Activated effector memory CD4-positive, alpha-beta T cell treated with Interleukin-2 at 50 U/mL for 16 hours (primary cell): ENCODE results near the gene HCCS.

Source experiments
- DNase-seq: peaks from one replicate; pipeline ENCODE4 v3.0.0-alpha.2; 2020

HCCS gene

GRCh38 chrX:11124112-11124511 is 13.0 kb downstream of the HCCS start:
- no peak for DNase-seq

DNA sequence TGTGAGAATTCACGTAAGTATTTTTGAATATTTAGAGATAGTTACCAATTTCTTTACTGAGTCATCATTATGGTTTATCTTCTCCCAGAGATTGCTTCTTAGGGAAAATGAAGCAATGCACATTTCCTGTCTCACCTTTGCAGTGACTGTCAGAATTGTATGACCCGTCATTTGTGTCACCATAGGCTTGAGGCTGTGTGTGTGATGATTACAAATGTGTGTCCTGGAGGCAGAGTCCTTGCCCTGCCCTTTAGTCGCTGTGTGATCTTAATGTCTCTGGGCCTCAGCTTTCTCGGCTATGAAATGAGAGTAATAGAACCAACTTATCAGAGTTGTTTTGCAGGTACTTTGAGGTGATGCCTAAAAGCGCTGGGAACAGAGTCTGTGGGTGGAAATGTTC is 13.9 kb downstream of the HCCS start:
- no peak for DNase-seq

DNA sequence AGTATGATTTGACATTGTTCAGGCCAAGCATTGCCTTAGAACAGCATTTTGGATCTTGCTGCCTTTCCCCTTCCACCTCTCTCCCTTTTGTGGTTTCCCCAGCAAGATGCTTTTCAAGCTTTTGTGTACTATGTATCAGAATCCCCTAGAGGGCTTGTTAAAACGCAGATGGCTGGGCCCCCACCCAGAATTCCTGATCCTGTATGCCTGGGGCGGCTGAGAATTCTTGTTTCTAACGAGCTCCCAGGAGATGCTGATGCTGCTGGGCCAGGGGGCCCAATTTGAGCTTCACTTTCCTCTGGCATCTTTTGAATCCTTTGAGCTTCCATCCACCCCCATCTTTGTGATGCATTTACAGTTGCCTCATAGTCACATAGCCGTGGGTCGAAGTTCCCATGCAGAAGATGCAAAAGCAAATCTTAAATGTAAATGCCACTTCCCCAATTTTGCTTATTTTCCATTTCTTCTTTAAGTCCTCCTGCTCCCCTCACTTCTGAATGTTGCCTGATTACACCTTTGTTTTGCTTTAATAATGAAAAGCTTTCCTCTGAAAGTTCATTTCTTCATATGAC is 18.5 kb downstream of the HCCS start:
- no peak for DNase-seq

GRCh38 chrX:11130136-11130535 is 19.0 kb downstream of the HCCS start:
- no peak for DNase-seq

DNA sequence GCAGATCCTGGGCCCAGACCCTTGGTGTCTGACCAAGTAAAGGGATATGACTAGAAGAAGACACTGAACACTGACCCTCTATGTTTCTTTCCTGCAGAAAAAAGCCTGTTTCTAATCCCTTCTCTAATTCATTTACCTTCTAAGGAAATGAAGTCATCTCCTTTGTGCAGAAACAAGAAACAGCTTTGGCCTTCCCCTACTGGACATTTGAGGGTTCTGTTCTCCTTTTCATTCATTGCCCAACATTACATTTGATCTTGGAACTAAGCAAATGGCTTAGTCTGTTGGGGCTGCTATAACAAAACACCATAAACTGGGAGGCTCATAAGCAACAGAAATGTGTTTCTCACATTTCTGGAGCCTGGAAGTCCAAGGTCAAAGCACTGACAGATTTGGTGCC is 20.0 kb downstream of the HCCS start:
- DNase-seq: no peak

DNA sequence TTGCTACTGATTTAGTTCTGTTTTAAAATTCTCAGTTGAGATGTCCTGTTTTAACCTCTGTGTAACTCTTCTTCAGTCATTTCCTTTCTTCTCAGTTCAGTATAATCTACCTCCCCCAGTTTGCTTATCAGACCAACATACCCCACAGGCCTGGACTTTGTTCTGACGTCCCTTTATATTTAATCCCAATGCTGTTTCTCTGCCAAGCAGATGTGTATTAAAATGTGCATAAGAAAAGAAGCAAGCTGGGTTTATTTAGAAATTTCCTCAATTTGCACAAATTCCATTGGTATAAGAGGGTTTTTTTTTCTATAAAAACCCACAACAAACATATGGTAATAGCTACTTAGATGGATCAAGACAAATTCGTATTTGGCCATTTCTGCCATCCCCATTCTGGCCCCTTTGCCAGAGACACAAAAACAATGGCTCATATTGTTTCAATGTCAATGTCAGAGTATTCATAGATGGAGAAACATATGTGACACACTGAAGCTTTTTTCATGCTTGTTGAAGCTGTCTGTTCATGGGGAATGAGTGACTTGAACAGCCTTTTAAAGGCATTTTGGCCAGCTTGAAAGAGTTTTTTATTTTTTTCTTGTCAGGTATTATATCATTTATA is 24.5 kb downstream of the HCCS start:
- DNase-seq: no peak

DNA sequence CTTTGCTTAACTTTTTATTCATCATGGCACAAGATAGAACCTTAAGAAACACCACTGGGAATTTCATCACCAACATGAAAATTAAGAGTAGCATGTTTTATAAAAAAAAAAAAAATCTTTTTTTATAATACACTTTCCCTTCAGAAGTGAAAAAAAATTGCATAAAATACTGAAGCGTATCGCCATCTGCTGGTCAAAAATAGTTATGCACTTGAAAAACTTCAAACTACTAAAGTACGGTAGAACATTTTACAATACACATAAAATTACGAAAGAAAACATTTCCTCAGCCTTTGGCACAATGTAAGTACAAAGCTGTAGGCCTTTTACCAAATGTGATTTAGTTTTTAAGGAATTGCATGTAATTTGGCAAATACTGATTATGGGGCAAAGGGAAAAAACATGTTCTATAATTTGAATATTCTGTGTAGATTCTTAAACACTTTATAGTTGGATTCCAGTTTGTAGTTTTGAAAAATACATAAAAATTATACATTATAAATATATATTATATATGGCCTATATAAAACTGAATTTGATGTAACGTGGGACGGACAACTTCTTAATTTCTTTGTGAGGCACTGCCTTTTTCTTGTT is 26.5 kb downstream of the HCCS start:
- no peak for DNase-seq

- no peak for DNase-seq
Observed at GRCh38 chrX:11138498-11139390, 27.6 kb downstream of the HCCS start.

DNA sequence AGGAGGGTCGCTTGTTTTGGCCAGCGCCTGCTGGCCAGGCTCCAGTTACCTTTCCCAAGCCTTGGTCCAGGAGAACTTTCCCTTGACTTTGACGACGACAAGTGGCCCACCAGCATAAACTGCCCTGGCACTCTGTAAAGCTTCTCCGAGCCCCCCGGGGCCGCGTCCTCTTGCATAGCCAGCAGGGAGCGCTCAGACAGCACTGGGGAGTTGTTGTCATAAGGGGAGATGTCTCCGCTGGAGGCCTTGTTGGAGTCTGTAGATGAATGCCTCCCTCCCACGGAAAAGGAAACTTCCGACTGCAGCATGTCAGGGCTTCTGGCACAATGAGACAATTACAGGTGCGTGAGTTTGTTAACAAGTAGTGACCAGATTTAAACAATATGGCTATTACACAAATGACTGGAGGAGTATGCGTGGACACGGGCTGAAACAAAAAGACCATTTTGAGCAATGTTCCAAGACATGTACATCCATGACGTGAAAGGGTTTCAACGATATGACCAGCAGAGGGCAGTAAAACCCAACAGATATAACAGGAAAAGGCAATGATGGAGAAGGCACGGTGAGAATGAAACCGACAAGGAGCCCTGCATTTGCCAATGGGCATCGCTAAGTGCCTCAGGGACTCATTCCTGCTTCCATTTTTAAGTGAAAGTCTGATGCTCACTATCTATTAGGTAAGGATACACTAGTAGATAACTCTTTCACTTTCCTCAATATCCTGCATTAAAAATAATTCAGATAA is 33.0 kb downstream of the HCCS start:
- DNase-seq: no peak

- no peak for DNase-seq
Observed at GRCh38 chrX:11146411-11146810, 35.3 kb downstream of the HCCS start.

DNA sequence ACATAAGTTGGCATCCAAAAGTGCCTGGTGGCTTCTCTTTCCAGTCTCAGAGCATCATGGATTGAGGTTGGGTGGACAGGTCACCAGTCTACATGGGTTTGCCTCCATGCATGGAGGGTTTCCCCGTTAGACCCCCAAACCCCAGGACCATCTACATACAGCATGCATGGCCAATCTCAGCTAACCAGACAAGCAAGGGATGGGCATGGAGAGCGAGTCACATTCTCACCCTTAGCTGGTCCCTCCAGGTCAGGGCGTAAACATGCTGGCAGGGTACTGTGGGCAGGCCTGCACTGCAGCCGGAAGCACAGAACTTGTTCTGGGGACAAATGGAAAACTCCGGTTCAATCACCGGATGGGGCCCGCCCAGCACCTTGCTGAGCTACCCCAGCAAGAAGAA is 37.3 kb downstream of the HCCS start:
- no peak for DNase-seq

- no peak for DNase-seq
Observed at GRCh38 chrX:11151799-11152559, 40.8 kb downstream of the HCCS start.

DNA sequence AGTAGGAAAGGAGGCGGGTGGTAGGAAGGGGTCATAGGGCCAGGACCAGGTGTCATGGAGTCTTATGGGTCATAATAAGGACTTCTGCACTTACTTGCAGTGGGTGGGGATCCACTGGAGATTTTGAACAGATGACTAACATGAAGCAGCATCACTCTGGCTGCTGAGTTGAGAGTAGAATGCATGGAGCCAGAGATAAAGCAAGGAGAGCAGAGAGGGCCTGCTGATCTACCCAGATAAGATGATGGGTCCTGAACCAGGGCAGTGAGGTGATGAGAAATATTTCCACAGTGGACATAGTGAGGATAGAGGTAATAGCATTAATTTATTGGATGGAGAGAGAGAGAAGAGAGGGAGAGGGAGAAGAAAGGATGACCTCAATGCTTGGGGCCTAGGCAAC is 48.0 kb downstream of the HCCS start:
- DNase-seq: no peak

DNA sequence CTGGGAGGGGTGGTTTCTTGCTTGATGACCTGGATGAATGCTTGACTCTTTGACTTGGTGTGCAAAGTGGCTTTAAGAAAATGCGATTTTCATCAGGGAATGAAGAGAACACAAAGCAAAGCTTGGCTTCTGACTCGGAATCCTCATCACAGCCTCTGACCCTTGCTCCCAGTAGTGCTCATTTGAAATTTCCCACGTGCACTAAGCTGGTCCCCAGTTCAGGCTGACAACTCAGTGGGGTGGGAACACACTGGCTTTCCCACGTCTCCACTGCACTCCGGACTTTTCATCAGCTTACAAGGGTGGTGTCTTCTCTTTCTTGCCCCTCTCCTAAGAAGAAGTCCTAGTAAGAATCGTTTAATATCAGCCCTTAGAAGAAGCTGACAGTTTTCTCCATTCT is 53.3 kb downstream of the HCCS start:
- no peak for DNase-seq

DNA sequence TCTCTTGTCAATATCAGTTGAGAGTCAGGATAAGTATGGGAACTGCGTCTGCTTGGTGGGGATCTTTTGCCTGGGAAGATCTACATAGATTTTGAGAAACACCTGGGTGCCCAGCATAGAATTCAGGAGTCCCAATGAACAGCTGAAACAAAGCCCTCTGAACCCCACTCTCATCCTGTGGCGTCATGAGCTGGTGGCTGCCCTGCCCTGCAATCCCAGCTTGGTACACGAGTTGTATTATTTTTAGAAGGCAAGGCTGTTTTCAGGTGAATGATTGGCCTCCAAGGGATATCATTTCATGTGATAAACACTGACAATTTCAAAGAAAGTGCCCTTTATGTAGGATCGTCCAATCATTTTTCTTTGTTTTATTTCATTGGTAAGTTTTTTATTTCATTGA is 60.8 kb downstream of the HCCS start:
- no peak for DNase-seq

DNA sequence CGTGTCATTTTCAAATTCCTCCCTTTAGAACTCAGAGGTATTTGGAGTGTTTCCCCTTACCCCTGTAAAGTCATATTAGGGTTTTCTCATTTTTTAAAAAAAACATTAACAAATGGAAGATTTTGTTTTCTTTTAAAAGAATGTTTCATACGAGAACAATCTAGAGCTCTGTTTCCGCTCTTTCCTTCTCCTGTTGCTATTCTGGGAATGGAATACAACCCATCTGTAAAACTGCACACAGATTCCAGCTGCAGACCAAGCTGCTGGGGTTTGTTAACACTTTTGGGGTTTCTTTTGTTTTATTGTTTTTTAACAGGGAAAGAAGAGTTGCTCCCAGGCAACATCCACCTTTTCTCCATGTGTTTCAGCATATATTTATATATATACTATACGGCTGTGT is 61.3 kb downstream of the HCCS start:
- DNase-seq: no peak
